ENCODE data around the gene KLF15.

Gene KLF15

DNA sequence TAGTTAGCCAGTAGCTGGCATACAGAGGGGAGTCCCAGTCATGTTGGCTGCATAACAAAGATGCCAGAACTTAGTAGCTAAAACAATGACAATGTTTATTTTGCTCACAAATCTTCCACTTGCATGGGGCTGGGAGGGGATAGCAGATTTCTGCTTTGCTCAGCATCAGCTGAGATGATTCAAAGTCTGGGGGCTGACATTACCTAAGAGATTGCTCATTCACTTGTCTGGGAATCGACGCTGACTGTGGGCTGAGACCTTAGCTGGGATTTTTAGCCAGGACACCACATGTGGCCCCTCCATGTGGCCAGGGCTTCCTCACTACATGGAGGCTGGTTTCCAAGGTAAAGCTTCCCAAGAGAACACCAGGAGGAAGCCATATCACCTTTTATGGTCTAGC, 24.8 kb upstream of the KLF15 start:
- Histone ChIP-seq H3K9ac (ENCODE audit: low read depth, low read length) (no peak overlapping the region), H3K4me1 (ENCODE audit: control insufficient read depth, insufficient read depth, low read length) (no peaks in the 10 kb centered on the region), H3K9me3 (ENCODE audit: control insufficient read depth, insufficient read depth, low read length) (no peaks in the 10 kb centered on the region), H3K27ac (ENCODE audit: low read depth, low read length) (no peak overlapping the region), H3K36me3 (ENCODE audit: control insufficient read depth, insufficient read depth, low read length) (no peaks in the 10 kb centered on the region), H3K4me3 (ENCODE audit: low read depth, low read length) (no peak overlapping the region), H3K27me3 (ENCODE audit: control insufficient read depth, insufficient read depth, low read length) (no peaks in the 10 kb centered on the region)

DNA sequence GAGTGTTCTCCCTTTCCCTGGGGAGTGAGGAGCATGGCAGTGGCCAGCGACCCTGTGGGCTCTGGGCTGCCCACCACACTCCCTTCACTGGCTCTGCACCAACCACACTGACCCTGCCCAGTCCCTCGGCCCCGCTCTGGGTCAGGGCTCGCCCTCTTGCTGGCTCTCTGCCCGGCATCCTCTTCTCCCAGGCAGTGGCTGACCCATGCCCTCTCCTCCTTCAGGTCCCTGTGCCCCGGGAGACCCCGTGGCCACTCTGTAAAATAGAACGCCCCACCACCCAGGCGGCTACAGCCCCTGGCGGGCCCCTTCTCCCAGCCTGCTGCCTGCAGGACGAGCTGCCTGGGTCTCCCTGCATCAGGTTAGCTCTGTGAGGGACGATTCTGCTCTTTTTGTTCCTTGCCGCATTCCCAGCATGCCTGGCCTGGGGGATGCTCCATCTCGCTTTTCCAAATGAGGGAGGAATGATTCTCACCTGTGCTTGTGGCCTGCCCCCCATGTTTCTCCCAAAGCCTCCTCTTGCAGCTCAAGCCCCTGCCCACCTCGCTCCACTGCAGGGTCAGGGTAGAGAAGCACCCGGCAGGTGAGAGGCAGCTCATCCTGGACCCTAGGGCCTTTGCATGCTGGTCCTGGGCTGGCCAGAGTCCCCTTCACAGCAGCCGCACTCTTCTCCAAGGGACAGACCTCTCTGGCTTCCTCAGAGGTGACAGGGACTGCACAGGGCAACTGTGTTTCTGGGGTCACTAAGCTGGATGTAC, 23.0 kb upstream of the KLF15 start:
- H3K9ac ChIP-seq (ENCODE audit: low read depth, low read length) = no peak overlapping the region
- H3K36me3 ChIP-seq (ENCODE audit: control insufficient read depth, insufficient read depth, low read length) = no peaks in the 10 kb centered on the region
- no peak overlapping the region for H3K27ac ChIP-seq (ENCODE audit: low read depth, low read length)
- no peaks in the 10 kb centered on the region for H3K4me1 ChIP-seq (ENCODE audit: control insufficient read depth, insufficient read depth, low read length)
- no peaks in the 10 kb centered on the region for H3K9me3 ChIP-seq (ENCODE audit: control insufficient read depth, insufficient read depth, low read length)
- H3K4me3 ChIP-seq (ENCODE audit: low read depth, low read length) = no peak overlapping the region
- H3K27me3 ChIP-seq (ENCODE audit: control insufficient read depth, insufficient read depth, low read length) = no peaks in the 10 kb centered on the region

DNA sequence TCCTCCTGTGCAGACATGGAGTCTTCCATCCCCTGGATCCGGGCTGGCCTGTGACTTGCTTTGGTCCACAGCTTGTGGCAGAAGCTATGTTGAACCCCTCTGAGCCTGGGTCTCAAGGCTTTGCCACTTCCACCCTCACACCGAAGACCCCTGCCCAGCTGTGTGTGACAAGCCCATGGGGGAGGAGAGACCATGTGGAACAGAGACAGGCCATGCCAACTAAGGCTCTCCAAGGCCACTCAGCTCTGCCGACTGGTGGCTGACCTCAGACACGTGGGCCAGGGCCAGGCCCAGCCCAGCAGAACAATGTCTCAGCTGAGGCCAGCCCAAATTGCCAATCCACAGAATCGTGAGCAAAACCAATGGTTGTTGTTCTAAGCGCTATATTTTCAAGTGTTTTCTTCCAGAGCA, 21.1 kb upstream of the KLF15 start:
- H3K27me3 ChIP-seq (ENCODE audit: control insufficient read depth, insufficient read depth, low read length) = no peaks in the 10 kb centered on the region
- no peaks in the 10 kb centered on the region for H3K9me3 ChIP-seq (ENCODE audit: control insufficient read depth, insufficient read depth, low read length)
- no peak overlapping the region for H3K4me3 ChIP-seq (ENCODE audit: low read depth, low read length)
- H3K27ac ChIP-seq (ENCODE audit: low read depth, low read length) = no peak overlapping the region
- H3K9ac ChIP-seq (ENCODE audit: low read depth, low read length) = no peak overlapping the region
- no peaks in the 10 kb centered on the region for H3K36me3 ChIP-seq (ENCODE audit: control insufficient read depth, insufficient read depth, low read length)
- H3K4me1 ChIP-seq (ENCODE audit: control insufficient read depth, insufficient read depth, low read length) = no peaks in the 10 kb centered on the region

DNA sequence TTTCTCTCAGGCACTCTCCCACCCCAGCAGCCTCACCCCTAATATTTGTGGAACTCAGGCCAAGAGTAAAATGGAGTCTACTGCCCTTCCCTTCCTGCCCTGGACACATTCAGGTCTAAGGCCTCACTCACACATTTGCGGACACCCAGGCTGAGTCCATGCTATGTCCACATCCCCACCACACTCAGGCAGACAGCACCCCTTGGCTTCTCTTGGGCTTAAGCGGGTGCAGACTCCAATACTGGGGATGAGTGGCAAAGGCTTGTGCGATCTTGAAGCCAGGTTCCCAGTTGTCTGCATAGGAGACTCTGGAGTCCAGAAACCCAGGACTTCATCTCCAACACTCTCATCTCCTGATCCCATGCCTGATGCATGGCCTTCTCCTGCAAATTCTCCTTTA, 20.0 kb upstream of the KLF15 start:
- H3K4me1 ChIP-seq (ENCODE audit: control insufficient read depth, insufficient read depth, low read length) = no peaks in the 10 kb centered on the region

DNA sequence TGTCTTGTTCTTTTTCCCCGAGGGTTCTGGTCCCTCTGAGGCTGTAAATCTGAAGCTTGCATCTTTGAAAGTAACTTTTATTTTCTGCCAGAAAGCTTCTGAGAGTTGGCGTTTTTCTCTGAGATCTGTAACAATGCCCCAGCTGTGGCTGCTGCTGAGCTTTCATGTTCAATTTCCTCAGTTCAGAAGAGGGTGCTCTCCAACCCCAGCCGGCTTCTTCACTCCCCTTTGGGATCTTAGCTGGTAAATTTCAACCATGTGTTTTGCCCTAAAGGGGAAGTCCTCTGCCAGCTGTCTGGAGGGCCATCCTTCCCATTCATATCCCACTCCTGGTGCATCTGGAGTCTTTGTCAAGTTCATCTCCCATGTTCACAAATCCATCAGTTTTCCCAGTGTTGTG, 19.2 kb upstream of the KLF15 start:
- Histone ChIP-seq H3K9me3 (ENCODE audit: control insufficient read depth, insufficient read depth, low read length) (no peaks in the 10 kb centered on the region), H3K27ac (ENCODE audit: low read depth, low read length) (no peak overlapping the region), H3K27me3 (ENCODE audit: control insufficient read depth, insufficient read depth, low read length) (no peaks in the 10 kb centered on the region), H3K4me1 (ENCODE audit: control insufficient read depth, insufficient read depth, low read length) (no peaks in the 10 kb centered on the region), H3K36me3 (ENCODE audit: control insufficient read depth, insufficient read depth, low read length) (no peaks in the 10 kb centered on the region), H3K4me3 (ENCODE audit: low read depth, low read length) (no peak overlapping the region), H3K9ac (ENCODE audit: low read depth, low read length) (no peak overlapping the region)

More for the DNA sequence above, 20.0 kb upstream of the KLF15 start:
- no peak overlapping the region for H3K4me3 ChIP-seq (ENCODE audit: low read depth, low read length)
- no peaks in the 10 kb centered on the region for H3K27me3 ChIP-seq (ENCODE audit: control insufficient read depth, insufficient read depth, low read length)
- H3K9ac ChIP-seq (ENCODE audit: low read depth, low read length) = no peak overlapping the region
- H3K36me3 ChIP-seq (ENCODE audit: control insufficient read depth, insufficient read depth, low read length) = no peaks in the 10 kb centered on the region
- no peak overlapping the region for H3K27ac ChIP-seq (ENCODE audit: low read depth, low read length)
- H3K9me3 ChIP-seq (ENCODE audit: control insufficient read depth, insufficient read depth, low read length) = no peaks in the 10 kb centered on the region

DNA sequence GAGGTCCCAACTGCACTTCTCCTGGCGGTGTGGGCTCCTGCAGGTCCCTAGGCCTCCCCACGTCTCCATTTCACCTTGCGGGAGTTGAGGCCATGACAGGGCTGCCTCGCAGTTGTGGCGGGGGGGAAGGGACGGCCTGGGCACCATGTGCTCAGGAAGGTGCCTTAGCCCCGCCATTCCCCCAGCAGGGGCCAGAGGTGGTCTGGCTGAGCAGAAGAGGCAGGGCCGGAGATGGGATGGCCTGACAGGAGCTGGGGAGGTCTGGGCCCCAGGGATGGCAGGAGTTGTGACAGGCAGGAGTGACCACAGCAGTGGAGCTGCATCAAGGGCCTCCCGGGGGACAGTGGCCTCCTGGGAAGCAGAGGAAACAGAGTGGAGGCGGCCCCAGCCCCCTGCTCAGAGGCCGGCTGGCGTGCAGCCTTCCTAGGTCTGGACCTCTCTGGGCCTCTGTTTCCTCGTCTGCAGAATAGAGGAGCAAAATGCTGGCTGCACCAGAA, 18.7 kb upstream of the KLF15 start:
- Histone ChIP-seq H3K9ac (ENCODE audit: low read depth, low read length) (no peak overlapping the region), H3K27me3 (ENCODE audit: control insufficient read depth, insufficient read depth, low read length) (no peaks in the 10 kb centered on the region), H3K9me3 (ENCODE audit: control insufficient read depth, insufficient read depth, low read length) (no peaks in the 10 kb centered on the region), H3K4me3 (ENCODE audit: low read depth, low read length) (no peak overlapping the region), H3K27ac (ENCODE audit: low read depth, low read length) (no peak overlapping the region), H3K36me3 (ENCODE audit: control insufficient read depth, insufficient read depth, low read length) (no peaks in the 10 kb centered on the region), H3K4me1 (ENCODE audit: control insufficient read depth, insufficient read depth, low read length) (no peaks in the 10 kb centered on the region)

DNA sequence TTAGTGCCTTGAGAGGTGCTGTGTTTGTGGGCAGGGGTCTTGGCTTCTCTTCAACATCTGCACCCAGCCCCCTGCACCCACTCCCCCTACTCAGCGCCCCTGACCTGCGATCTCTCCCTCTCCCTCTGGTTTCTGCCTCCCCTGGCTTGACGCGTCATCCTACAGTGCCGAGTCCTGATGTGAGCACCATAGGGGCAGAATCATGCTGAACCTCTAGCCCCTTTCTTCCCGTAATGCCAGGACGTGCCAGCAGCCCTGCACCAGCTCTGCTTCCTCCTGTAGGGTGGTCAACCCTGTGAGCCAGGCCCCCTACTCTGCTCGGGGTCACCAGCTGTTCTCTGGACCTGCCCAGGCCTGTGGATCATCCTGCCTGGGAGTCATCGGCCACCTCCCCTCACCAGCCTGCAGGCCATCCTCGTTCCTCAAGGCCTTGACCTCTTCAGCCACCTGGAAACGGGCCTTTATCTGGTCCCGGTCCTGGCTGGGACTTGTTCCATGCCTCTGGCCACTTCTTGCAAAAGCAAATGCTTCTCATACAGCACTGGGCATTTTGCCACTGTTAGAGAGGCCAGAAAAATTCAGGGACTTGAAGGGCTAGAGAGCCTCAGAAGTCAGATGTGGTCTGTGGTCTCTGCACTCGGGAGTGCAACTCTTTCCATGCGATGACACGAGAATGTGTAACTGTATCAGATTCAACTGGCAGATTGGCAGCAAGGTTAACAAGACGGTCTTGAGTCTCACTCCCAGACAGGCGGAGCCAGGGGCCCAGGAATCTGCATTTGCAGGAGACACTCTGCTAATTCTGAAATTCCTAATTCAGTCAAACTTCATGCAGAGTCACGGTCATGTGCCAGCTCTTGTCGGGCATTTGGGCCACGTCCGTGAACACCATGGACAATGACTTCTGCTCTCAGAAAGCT, 16.7 kb upstream of the KLF15 start:
- no peak overlapping the region for H3K27ac ChIP-seq (ENCODE audit: low read depth, low read length)
- no peaks in the 10 kb centered on the region for H3K27me3 ChIP-seq (ENCODE audit: control insufficient read depth, insufficient read depth, low read length)
- H3K4me3 ChIP-seq (ENCODE audit: low read depth, low read length) = no peak overlapping the region
- no peak overlapping the region for H3K9ac ChIP-seq (ENCODE audit: low read depth, low read length)
- no peaks in the 10 kb centered on the region for H3K4me1 ChIP-seq (ENCODE audit: control insufficient read depth, insufficient read depth, low read length)
- no peaks in the 10 kb centered on the region for H3K9me3 ChIP-seq (ENCODE audit: control insufficient read depth, insufficient read depth, low read length)
- no peaks in the 10 kb centered on the region for H3K36me3 ChIP-seq (ENCODE audit: control insufficient read depth, insufficient read depth, low read length)

DNA sequence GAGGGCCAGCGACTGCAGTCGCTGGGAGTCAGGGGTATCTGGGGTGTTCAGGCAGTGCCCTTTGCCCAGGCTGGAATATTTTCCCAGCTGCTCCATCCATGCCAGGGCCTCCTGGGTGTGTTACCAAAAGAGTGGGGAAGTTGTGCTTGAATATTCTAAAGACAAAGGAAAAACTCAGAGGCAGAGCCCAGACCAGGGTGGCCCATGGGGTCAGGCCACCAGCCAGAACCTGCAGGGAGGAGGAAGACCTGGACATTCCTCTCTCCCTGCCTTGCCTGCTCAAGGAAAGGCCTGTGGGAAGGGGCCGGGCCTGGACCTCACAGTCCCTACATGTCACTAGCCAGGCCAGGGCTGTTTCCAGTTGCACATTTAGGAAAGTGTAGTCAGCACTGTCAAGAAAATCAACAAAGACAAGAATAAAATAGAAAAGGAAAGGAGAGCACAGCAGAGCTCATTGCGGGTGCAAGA, 16.0 kb upstream of the KLF15 start:
- Histone ChIP-seq H3K27ac (ENCODE audit: low read depth, low read length) (no peak overlapping the region), H3K4me1 (ENCODE audit: control insufficient read depth, insufficient read depth, low read length) (no peaks in the 10 kb centered on the region), H3K9me3 (ENCODE audit: control insufficient read depth, insufficient read depth, low read length) (no peaks in the 10 kb centered on the region), H3K9ac (ENCODE audit: low read depth, low read length) (no peak overlapping the region), H3K27me3 (ENCODE audit: control insufficient read depth, insufficient read depth, low read length) (no peaks in the 10 kb centered on the region), H3K36me3 (ENCODE audit: control insufficient read depth, insufficient read depth, low read length) (no peaks in the 10 kb centered on the region), H3K4me3 (ENCODE audit: low read depth, low read length) (no peak overlapping the region)

DNA sequence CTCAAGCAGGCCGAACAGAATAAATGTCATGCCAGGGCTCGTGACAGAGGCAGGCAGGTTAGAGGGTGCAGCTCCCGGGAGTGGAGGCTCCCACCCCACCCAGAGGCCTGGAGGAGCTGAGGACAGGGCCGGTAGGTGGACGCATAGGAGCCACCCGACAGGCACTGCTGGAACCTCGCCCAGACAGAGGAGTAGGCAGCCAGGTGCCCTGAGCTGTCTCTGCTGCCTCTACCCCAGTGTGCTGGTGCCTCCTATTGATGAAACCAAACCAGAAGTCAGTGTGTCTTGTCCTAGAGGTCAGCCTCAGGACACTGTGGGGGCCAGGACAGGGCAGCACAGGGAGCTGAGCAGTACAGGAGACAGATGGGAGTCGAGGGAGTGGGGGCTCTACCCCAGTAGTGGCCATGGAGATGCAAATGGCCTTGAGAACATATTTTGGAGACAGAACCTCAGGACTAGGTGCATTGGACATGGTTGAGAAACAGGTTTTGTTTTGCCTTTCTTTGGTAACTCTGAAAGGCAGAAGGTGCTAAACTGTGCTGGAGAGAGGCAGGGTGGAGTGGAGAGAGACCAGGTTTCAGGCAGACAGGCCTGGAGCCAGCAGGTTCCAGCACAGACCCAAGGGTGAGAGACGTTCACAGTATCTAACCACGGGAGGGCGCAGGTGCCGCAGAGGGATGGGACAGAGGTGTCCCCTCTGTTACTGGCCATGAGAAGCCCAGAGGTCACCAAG, 15.4 kb upstream of the KLF15 start:
- H3K4me3 ChIP-seq (ENCODE audit: low read depth, low read length) = no peak overlapping the region
- no peaks in the 10 kb centered on the region for H3K27me3 ChIP-seq (ENCODE audit: control insufficient read depth, insufficient read depth, low read length)
- no peak overlapping the region for H3K27ac ChIP-seq (ENCODE audit: low read depth, low read length)
- H3K9ac ChIP-seq (ENCODE audit: low read depth, low read length) = no peak overlapping the region
- H3K4me1 ChIP-seq (ENCODE audit: control insufficient read depth, insufficient read depth, low read length) = no peaks in the 10 kb centered on the region
- no peaks in the 10 kb centered on the region for H3K9me3 ChIP-seq (ENCODE audit: control insufficient read depth, insufficient read depth, low read length)
- no peaks in the 10 kb centered on the region for H3K36me3 ChIP-seq (ENCODE audit: control insufficient read depth, insufficient read depth, low read length)

DNA sequence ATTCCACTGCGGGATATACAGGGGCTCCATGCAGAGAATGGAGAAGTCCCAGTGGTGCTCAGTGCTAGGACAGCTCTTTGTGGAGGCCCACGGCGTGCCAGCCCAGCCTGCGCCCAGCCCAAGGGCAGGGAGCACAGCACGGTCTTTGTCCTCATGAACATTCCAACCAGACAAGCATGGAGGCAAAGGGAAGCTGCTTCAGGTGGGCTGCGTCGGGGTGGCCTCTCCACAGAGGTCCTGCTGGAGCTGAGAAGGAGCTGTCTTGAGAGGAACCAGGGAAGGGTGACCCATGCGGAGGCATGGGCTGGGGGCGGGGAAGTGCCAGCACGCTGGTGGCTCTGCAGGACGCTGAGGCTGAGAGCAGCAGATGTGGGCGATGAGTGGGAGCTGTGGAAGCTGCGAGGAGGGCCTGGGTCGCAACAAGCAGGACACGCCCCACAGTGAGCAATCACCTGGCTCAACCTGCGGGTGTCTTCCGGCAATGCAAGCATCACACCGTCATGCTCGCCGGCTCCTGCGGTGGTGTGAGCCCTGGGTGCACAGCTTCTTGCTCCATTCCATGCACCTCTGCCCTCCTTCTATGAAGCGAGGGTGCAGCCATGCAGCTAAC, 14.0 kb upstream of the KLF15 start:
- no peak overlapping the region for H3K4me3 ChIP-seq (ENCODE audit: low read depth, low read length)

More for the DNA sequence above, 14.0 kb upstream of the KLF15 start:
- no peaks in the 10 kb centered on the region for H3K9me3 ChIP-seq (ENCODE audit: control insufficient read depth, insufficient read depth, low read length)
- no peaks in the 10 kb centered on the region for H3K36me3 ChIP-seq (ENCODE audit: control insufficient read depth, insufficient read depth, low read length)
- H3K9ac ChIP-seq (ENCODE audit: low read depth, low read length) = no peak overlapping the region
- H3K27me3 ChIP-seq (ENCODE audit: control insufficient read depth, insufficient read depth, low read length) = no peaks in the 10 kb centered on the region
- H3K27ac ChIP-seq (ENCODE audit: low read depth, low read length) = no peak overlapping the region
- H3K4me1 ChIP-seq (ENCODE audit: control insufficient read depth, insufficient read depth, low read length) = no peaks in the 10 kb centered on the region

Measured in HUES48 (cell line).